Measurements from ENCODE around the gene PABPC1L. TPM values are rescaled to one million over a fixed set of nuclear protein-coding genes. Genes with fewer than 3 reads are reported as not detected.

The PABPC1L gene
- total RNA-seq, 3 donors from 2014 or later (not counting 1 experiment from before 2014, with no cell fraction given), result 31.7 to 64.9 (median 48.1) TPM

- peaks cover 8% of the 10 kb centered on the region for H3K36me3 Mint-ChIP-seq
- peaks cover 13% of the 10 kb centered on the region for H3K4me1 ChIP-seq (ENCODE audit: control insufficient read depth, insufficient read depth, low read length)
- no peak for TF ChIP-seq CTCF (IDR thresholded peaks at IDR 0.05)
- H3K27ac Mint-ChIP-seq, result no peak overlapping the region
- DNase-seq, result no peak
- ATAC-seq, result no peak
- no peaks in the 10 kb centered on the region for H3K27me3 ChIP-seq (ENCODE audit: control insufficient read depth, insufficient read depth, low read length)
- H3K27ac ChIP-seq (ENCODE audit: low read length), result no peak overlapping the region
- no peaks in the 10 kb centered on the region for H3K27me3 Mint-ChIP-seq (ENCODE audit: low read depth in 2 of 2)
- no peak overlapping the region for H3K4me3 Mint-ChIP-seq
- no peak overlapping the region for H3K4me3 ChIP-seq (ENCODE audit: low read length)
- peaks cover 33% of the 10 kb centered on the region for H3K36me3 ChIP-seq (ENCODE audit: control insufficient read depth, insufficient read depth, low read length)
- peaks cover 35 to 49% of the 10 kb centered on the region in 2 donors for H3K4me1 Mint-ChIP-seq
- intact Hi-C loops (cut with micrococcal nuclease), result loop anchor here (5.0 kb wide), 2 partner anchors 36 to 141 kb away; no protein-coding TSS in a partner anchor
- H3K9me3 ChIP-seq (ENCODE audit: control insufficient read depth, insufficient read depth, low read length), result no peaks in the 10 kb centered on the region
- 97% methylated on average over 2 of the region's 3 CpGs for WGBS (ENCODE audit: insufficient coverage)
- H3K9me3 Mint-ChIP-seq, result no peaks in the 10 kb centered on the region
Measured at GRCh38 chr20:44956410-44956809, 46.5 kb downstream of the PABPC1L start.

GRCh38 chr20:44958276-44958675 lies 48.4 kb downstream of the PABPC1L start:
- Mint-ChIP-seq H3K27me3 (ENCODE audit: low read depth in 2 of 2) (no peaks in the 10 kb centered on the region), H3K4me3 (peak overlapping the region; percentile 75), H3K9me3 (no peaks in the 10 kb centered on the region), H3K27ac (peak overlapping the region; percentile 82 to 88), H3K4me1 (peaks cover 35 to 39% of the 10 kb centered on the region in 2 donors), H3K36me3 (peaks cover 8% of the 10 kb centered on the region)
- no peak overlapping the region for H3K4me3 ChIP-seq (ENCODE audit: low read length)
- no peaks in the 10 kb centered on the region for H3K9me3 ChIP-seq (ENCODE audit: control insufficient read depth, insufficient read depth, low read length)
- H3K4me1 ChIP-seq (ENCODE audit: control insufficient read depth, insufficient read depth, low read length), result peaks cover 13% of the 10 kb centered on the region
- TF ChIP-seq CTCF (IDR thresholded peaks at IDR 0.05), result no peak
- H3K36me3 ChIP-seq (ENCODE audit: control insufficient read depth, insufficient read depth, low read length), result peaks cover 27% of the 10 kb centered on the region
- ATAC-seq (no peak), DNase-seq (no peak)
- intact Hi-C loops (cut with micrococcal nuclease), result loop anchor here (5.0 kb wide), 2 partner anchors 34 to 139 kb away; no protein-coding TSS in a partner anchor
- 96% methylated on average over 8 of the region's 8 CpGs for WGBS (ENCODE audit: insufficient coverage)
- H3K27ac ChIP-seq (ENCODE audit: low read length), result no peak overlapping the region
- no peaks in the 10 kb centered on the region for H3K27me3 ChIP-seq (ENCODE audit: control insufficient read depth, insufficient read depth, low read length)

GRCh38 chr20:44959082-44959637 lies 49.3 kb downstream of the PABPC1L start:
- Mint-ChIP-seq H3K4me1 (peaks cover 31 to 35% of the 10 kb centered on the region in 2 donors), H3K9me3 (no peaks in the 10 kb centered on the region), H3K4me3 (peak overlapping the region; percentile 99), H3K36me3 (peaks cover 8% of the 10 kb centered on the region), H3K27me3 (ENCODE audit: low read depth in 2 of 2) (no peaks in the 10 kb centered on the region), H3K27ac (peak overlapping the region; percentile 82 to 88)
- no peak for ATAC-seq
- peaks cover 20% of the 10 kb centered on the region for H3K36me3 ChIP-seq (ENCODE audit: control insufficient read depth, insufficient read depth, low read length)
- 42% methylated on average over 8 of the region's 8 CpGs for WGBS (ENCODE audit: insufficient coverage)
- peaks cover 13% of the 10 kb centered on the region for H3K4me1 ChIP-seq (ENCODE audit: control insufficient read depth, insufficient read depth, low read length)
- TF ChIP-seq CTCF (IDR thresholded peaks at IDR 0.05), result no peak
- H3K27me3 ChIP-seq (ENCODE audit: control insufficient read depth, insufficient read depth, low read length), result no peaks in the 10 kb centered on the region
- peak overlapping the region; percentile 85 for H3K4me3 ChIP-seq (ENCODE audit: low read length)
- peak in 1 of 2 donors; percentile 21 for DNase-seq
- H3K27ac ChIP-seq (ENCODE audit: low read length), result no peak overlapping the region
- intact Hi-C loops (cut with micrococcal nuclease), result loop anchor here (5.0 kb wide), 2 partner anchors 33 to 138 kb away; no protein-coding TSS in a partner anchor
- H3K9me3 ChIP-seq (ENCODE audit: control insufficient read depth, insufficient read depth, low read length), result no peaks in the 10 kb centered on the region
